Hepatocyte (in vitro differentiated cells): Measurements from ENCODE around the gene KIN. TPM values are rescaled to one million over a fixed set of nuclear protein-coding genes. Genes with fewer than 3 reads are reported as not detected.
A peak's percentile ranks its signal among the peaks of the same experiment; 100 is the strongest.

ENCODE experiments used
- DNase-seq: peaks from one replicate; pipeline ENCODE4 v3.0.0-alpha.2; 2016; ENCODE audit warnings: low spot score
- H2AFZ ChIP-seq: fragments of 200-600 bp; sonication (generic); 2 replicates; pipeline ENCODE4 v1.6.0; 2016; ENCODE audit warnings: antibody characterized with exemption, mild to moderate bottlenecking
- H3K27ac ChIP-seq: fragments of 200-600 bp; sonication (generic); 2 replicates; pipeline ENCODE4 v1.5.1; 2016; ENCODE audit warnings: mild to moderate bottlenecking
- H3K27me3 ChIP-seq: fragments of 200-600 bp; sonication (generic); 2 replicates; pipeline ENCODE4 v1.6.1; 2016
- H3K36me3 ChIP-seq: fragments of 200-600 bp; sonication (generic); replicated peaks from 2 replicates; pipeline ENCODE4 v1.5.1; 2016; ENCODE audit warnings: low read depth; ENCODE audit not compliant: insufficient read depth
- H3K4me1 ChIP-seq: fragments of 200-600 bp; sonication (generic); 2 replicates; pipeline ENCODE4 v1.5.1; 2016; ENCODE audit warnings: mild to moderate bottlenecking, moderate library complexity; ENCODE audit not compliant: insufficient read depth
- H3K4me2 ChIP-seq: fragments of 200-600 bp; sonication (generic); 2 replicates; pipeline ENCODE4 v1.6.0; 2016
- H3K4me3 ChIP-seq: fragments of 200-600 bp; sonication (generic); 2 replicates; pipeline ENCODE4 v1.5.1; 2016; ENCODE audit warnings: mild to moderate bottlenecking
- H3K79me2 ChIP-seq: fragments of 200-600 bp; sonication (generic); 2 replicates; pipeline ENCODE4 v1.6.0; 2017; ENCODE audit warnings: mild to moderate bottlenecking
- H3K9me2 ChIP-seq: fragments of 200-600 bp; sonication (generic); replicated peaks from 2 replicates; pipeline ENCODE4 v1.6.0; 2017; ENCODE audit warnings: mild to moderate bottlenecking; ENCODE audit not compliant: insufficient read depth
- H3K9me3 ChIP-seq: fragments of 200-600 bp; sonication (generic); 2 replicates; pipeline ENCODE4 v1.5.1; 2016; ENCODE audit warnings: low read depth, mild to moderate bottlenecking
- H4K20me1 ChIP-seq: fragments of 200-600 bp; sonication (generic); 2 replicates; pipeline ENCODE4 v1.6.0; 2016; ENCODE audit warnings: mild to moderate bottlenecking; ENCODE audit not compliant: insufficient read depth, poor library complexity, severe bottlenecking
- CTCF ChIP-seq: fragments of 200-600 bp; sonication (generic); IDR thresholded peaks from 2 replicates; pipeline ENCODE4 v1.5.1; 2016; ENCODE audit warnings: antibody characterized with exemption, mild to moderate bottlenecking; ENCODE audit not compliant: poor library complexity
- EZH2 ChIP-seq: fragments of 200-600 bp; sonication (generic); IDR thresholded peaks from 2 replicates; pipeline ENCODE4 v1.6.1; 2016; ENCODE audit warnings: antibody characterized with exemption, mild to moderate bottlenecking, borderline replicate concordance
- EZH2phosphoT487 ChIP-seq: fragments of 200-600 bp; sonication (generic); IDR thresholded peaks from one replicate; pipeline ENCODE4 v1.6.1; 2018; ENCODE audit warnings: antibody characterized with exemption, mild to moderate bottlenecking, low read depth, moderate library complexity; ENCODE audit not compliant: unreplicated experiment, severe bottlenecking
- WGBS: methylation state at CpG from one replicate; pipeline ENCODE4 v1.1.6; 2016; ENCODE audit warnings: low lambda C conversion rate; ENCODE audit errors: missing lambda C conversion rate; 5-methylcytosine and 5-hydroxymethylcytosine counted together
- polyA plus RNA-seq: library from polyadenylated mRNA; unstranded; fragments of >200 nt; fragmentation: Nextera tagmentation; extraction: Ambion mirVana; gene quantifications from 2 replicates; pipeline ENCODE4 v1.2.1, GENCODE V29; 2016
- total RNA-seq: library from RNA; depleted of rRNA; stranded (reverse); fragments of >200 nt; gene quantifications from 2 replicates; pipeline ENCODE4 v1.2.3, GENCODE V29; 2014

Gene KIN
- total RNA-seq (11.4 and 25.2 TPM in 2 replicates), polyA plus RNA-seq (10.6 and 12.1 TPM in 2 replicates)

- TF ChIP-seq CTCF = no peak
- TF ChIP-seq EZH2 = no peak
- no peak for TF ChIP-seq EZH2phosphoT487
- peak; percentile 99 for DNase-seq
- WGBS = 2% methylated on average over 44 of the region's 59 CpGs
- H3K4me3 ChIP-seq = peak within 1 kb of the TSS; percentile 91
- peak within 1 kb of the TSS; percentile 92 for H3K4me2 ChIP-seq
- H3K4me1 ChIP-seq = peaks cover 23% of the 10 kb centered on the region
- H3K27ac ChIP-seq = peak within 1 kb of the TSS; percentile 76
- H3K79me2 ChIP-seq = peaks cover 97% of the 10 kb centered on the region
- H3K36me3 ChIP-seq = no peaks in the 10 kb centered on the region
- no peaks in the 10 kb centered on the region for H3K9me2 ChIP-seq
- peaks cover 51% of the 10 kb centered on the region for H4K20me1 ChIP-seq
- no peaks in the 10 kb centered on the region for H3K27me3 ChIP-seq
- H3K9me3 ChIP-seq = no peaks in the 10 kb centered on the region
- peak within 1 kb of the TSS; percentile 75 for H2AFZ ChIP-seq
These were observed at the start of gene KIN, which contains the start of gene ATP5F1C for GRCh38 chr10:7787857-7788638. TSS of gene KIN (minus strand) at chr10:7787993. CDS start at chr10:7787933, 60 bp downstream. TSS of gene ATP5F1C (plus strand) at chr10:7788177. CDS start at chr10:7788208, 31 bp downstream.

- H3K36me3 ChIP-seq = no peaks in the 10 kb centered on the region
- no peak for TF ChIP-seq EZH2
- TF ChIP-seq CTCF = no peak
- TF ChIP-seq EZH2phosphoT487 = no peak
- 99% methylated on average over 2 of the region's 2 CpGs for WGBS
These were observed 48.8 kb upstream of the KIN start for GRCh38 chr10:7836571-7836970.

GRCh38 chr10:7834262-7834661 is 46.5 kb upstream of the KIN start:
- Histone ChIP-seq H4K20me1 (no peaks in the 10 kb centered on the region), H3K9me2 (no peaks in the 10 kb centered on the region), H3K79me2 (peaks cover 58% of the 10 kb centered on the region), H3K9me3 (no peaks in the 10 kb centered on the region), H3K4me3 (no peak overlapping the region), H2AFZ (no peak overlapping the region), H3K27ac (no peak overlapping the region), H3K4me1 (no peaks in the 10 kb centered on the region), H3K36me3 (no peaks in the 10 kb centered on the region), H3K4me2 (no peak overlapping the region), H3K27me3 (no peaks in the 10 kb centered on the region)
- TF ChIP-seq EZH2phosphoT487 (no peak), CTCF (no peak), EZH2 (no peak)
- no peak for DNase-seq
- 97% methylated on average over 3 of the region's 3 CpGs for WGBS

More at GRCh38 chr10:7836571-7836970, 48.8 kb upstream of the KIN start:
- no peaks in the 10 kb centered on the region for H3K27me3 ChIP-seq
- H3K4me1 ChIP-seq = no peaks in the 10 kb centered on the region
- H3K79me2 ChIP-seq = peaks cover 40% of the 10 kb centered on the region
- H4K20me1 ChIP-seq = no peaks in the 10 kb centered on the region
- no peak overlapping the region for H2AFZ ChIP-seq
- H3K27ac ChIP-seq = no peak overlapping the region
- no peaks in the 10 kb centered on the region for H3K9me3 ChIP-seq
- H3K4me2 ChIP-seq = no peak overlapping the region
- no peak overlapping the region for H3K4me3 ChIP-seq
- DNase-seq = no peak
- no peaks in the 10 kb centered on the region for H3K9me2 ChIP-seq
